CD4-positive, alpha-beta T cell treated with Interleukin-6 at 100 ng/mL for 8 hours (primary cell): ENCODE measurements around the gene RRM2.
"Not testable (repeated sequence)": the region's sequence is repeated elsewhere in the genome, so short reads cannot be mapped to it uniquely, and the experiment has no call there.

Experiments used
- DNase-seq: peaks from one replicate; pipeline ENCODE4 v3.0.0-alpha.2; 2020; ENCODE audit warnings: mixed read lengths, low spot score

Gene RRM2

DNA sequence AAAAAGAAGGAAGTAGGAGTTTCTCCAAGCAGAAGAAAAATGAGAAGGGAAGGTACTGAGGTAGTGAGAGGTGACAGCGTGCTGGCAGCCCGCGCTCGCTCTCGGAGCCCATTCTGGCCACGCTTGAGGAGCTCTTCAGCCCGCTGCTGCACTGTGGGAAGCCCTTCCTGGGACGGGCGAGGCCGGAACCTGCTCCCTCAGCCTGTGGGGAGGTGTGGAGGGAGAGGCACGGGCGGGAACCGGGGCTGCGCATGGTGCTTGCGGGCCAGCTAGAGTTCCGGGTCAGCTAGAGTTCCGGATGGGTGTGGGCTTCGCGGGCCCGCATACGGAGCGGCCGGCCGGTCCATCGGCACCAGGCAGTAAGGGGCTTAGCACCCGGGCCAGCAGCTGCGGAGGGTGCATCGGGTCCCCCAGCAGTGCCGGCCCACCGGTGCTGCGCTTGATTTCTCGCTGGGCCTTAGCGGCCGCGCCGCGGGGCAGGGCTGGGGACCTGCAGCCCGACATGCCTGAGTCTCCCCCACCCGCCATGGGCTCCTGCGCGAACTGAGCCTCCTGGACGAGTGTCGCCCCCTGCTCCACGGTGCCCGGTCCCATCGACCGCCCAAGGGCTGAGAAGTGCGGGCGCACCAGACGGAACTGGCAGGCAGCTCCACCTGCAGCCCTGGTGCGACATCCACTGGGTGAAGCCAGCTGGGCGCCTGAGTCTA is 31.2 kb upstream of the RRM2 start:
- no peak for DNase-seq

DNA sequence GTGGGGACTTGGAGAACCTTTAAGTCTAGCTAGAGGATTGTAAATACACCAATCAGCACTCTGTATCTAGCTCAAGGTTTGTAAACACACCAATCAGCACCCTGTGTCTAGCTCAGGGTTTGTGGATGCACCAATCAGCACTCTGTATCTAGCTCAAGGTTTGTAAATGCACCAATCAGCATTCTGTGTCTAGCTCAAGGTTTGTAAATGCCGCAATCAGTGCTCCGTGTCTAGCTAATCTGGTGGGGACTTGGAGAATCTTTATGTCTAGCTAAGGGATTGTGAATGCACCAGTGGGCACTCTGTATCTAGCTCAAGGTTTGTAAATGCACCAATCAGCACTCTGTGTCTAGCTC is 30.7 kb upstream of the RRM2 start:
- not testable (repeated sequence) for DNase-seq

DNA sequence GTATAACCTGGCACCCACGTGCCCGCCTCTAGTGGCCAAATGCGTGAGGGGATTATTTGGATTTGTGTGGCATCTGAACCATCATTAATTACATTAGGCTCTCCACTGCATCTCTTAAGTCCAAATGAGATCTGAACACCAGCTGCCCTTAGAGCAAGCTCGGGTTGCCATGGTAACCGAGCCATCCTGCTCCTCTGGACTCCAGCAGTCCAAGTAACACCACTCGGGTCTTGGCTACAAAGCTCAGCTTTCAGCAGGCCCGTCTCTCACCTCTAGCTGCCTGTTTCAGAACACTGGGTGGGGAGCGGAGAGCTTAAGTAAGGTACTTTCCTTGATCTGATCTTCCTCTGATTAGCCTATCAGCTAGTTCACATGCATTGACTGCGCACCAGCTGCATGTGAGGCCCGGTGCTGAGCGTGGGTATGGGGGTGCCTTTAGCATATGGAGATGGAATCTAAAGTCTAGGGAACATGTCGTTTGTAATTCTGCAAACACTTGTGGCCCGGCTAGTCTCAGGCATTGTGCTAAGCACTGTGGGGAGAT is 28.2 kb upstream of the RRM2 start:
- DNase-seq, result no peak

DNA sequence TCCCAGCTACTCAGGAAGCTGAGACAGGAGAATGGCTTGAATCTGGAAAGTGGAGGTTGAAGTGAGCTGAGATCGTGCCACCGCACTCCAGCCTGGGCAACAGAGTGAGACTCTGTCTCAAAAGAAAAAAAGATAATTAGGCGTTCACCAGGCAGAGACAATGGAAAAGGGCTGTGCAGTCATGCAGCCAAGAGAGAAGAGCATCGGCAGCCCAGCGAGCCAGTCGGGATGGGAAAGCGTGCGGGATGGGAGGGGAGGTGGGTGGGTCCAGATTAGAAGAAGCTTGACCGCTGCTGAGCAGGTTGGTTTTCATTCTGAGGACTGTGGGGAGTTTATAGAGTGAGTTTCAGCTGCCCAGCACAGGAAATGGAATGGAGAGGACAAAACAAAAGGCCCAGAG is 27.4 kb upstream of the RRM2 start:
- no peak for DNase-seq

DNA sequence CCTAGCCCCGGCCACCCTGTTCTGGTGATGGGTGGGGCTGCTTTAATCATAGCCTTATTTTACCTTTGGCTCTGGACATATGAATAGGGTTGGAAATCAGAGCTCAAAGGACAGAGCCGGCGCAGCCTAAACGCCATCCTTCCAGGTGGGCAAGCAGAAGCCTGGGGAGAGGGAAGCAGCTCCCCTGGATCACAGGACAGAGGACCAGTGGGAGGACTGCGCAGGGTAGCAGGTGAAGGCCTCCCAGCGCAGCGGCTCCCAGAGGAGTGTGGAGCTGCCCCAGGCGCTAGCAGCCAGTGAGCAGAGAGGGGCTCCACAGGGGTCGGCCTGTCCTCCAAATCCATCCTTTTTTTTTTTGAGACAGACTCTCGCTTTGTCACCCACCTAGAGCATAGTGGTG is 25.9 kb upstream of the RRM2 start:
- DNase-seq, result no peak

DNA sequence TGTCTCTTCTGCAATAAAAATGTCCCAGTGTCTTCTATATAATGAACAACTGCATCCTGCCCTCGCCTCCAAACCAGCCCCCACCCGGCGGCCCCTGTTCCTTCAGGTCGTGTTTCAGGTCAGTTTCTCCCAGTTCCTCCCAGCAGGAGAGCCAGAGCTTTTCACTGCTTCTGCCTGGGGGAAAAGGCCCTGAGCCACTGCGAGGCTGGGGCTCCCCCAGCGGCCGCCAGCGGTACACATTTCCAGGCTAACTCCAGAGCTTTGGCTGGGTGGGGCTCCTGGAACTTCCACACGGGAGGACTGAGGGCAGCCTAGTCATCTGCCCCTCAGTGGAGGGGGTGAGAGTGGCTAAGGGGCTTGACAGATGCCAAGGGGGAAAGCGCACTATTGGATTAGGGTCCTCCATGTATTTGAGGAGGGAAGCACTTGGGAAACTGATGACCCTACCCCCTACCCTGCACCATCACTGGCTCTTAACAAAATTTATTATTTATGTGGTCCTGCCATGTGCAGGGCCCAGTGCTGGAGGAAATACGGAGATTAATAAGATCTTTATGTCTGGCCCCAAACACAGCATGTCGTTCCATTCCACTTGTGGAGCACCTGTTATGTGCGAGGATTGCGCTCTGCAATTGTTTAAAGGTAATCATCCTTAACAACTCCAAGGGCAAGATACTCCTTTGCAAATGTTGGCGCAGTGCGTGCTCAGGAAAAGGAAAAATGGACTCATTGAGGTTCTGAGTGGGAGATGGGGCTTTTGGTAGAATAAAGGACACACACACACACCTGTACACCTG is 25.0 kb upstream of the RRM2 start:
- DNase-seq, result no peak

DNA sequence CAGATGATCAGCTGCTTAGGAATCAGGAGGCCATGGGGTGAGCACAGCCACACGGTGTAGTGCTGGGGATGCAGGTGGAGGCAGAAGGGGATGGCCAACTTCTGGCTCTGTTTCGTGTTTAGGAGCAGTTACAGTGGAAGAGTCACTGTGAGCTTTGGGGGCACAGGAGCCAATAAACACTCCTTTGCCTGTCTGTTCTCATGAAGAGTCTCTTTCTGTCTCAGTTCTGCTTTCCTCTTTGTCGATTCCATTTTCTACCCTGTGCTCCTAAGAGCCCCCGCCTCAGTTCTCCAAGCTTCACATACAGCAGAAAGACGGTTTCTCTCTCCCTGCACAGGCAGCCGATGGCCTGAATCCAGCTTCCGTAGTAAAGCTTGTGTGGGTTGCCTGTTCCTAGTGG is 21.0 kb upstream of the RRM2 start:
- no peak for DNase-seq

DNA sequence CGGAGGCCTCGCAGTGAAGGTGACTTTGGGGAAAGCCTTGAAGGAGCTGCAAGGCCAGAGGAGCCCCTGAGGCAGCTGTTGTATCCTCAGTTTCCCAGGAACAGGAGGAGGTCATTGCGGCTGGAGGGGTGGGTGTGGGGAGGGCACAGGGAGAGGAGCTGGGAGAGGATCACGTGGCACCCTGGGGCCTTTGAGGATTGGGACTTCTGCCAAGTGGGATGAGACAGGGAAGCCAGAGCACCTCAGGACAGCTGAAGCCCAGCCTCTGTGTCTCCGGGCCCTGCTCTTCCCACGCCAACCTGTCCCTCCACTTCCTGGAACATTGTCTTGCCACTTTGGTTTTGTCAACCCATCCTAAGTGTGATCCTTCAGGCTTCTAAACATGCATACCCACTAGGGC is 19.4 kb upstream of the RRM2 start:
- DNase-seq, result no peak

DNA sequence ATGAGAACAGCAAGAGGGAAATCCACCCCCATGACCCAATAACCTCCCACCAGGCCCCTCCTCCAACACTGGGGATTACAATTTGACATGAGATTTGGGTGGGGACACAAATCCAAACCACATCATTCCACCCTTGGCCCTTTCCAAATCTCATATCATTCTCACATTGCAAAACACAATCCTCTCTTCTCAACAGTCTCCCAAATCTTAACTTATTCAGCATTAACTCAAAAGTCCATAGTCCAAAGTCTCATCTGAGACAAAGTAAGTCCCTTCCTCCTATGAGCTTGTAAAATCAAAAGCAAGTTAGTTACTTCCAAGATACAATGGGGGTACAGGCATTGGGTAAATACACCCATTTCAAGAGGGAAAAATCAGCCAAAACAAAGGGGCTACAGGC is 17.6 kb upstream of the RRM2 start:
- DNase-seq, result not testable (repeated sequence)

DNA sequence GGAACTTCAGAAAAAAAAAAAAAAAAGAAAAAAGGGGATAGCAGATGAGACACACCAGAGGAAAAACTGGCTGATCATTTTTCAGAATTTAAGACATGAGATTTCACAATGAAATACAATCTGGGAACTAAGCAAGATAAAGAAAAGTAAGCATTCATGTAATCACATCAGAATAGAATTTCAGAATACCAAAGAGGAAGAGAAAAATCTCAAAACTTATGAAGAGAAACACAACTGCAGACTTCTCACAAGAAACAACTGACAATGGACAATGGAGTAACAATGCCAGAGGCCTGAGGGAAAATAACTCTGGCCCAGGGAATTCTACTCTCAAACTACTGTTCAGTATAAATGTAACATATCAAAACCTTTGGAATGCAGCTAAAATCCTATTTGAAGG is 13.2 kb upstream of the RRM2 start:
- DNase-seq, result no peak

DNA sequence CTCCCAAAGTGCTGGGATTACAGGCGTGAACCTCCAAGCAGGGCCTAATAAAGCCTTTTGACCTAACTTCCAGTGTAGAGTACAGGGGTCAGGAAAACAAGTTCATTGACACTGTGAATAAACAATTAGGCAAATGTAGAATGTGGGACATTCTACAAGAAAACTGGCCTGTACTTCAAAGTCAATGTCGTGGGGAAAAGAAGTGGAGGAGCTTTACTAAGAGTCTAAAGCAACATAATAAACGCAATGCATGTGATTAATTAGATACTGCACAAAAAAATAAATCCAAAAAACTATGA is 3.6 kb upstream of the RRM2 start:
- DNase-seq, result no peak

DNA sequence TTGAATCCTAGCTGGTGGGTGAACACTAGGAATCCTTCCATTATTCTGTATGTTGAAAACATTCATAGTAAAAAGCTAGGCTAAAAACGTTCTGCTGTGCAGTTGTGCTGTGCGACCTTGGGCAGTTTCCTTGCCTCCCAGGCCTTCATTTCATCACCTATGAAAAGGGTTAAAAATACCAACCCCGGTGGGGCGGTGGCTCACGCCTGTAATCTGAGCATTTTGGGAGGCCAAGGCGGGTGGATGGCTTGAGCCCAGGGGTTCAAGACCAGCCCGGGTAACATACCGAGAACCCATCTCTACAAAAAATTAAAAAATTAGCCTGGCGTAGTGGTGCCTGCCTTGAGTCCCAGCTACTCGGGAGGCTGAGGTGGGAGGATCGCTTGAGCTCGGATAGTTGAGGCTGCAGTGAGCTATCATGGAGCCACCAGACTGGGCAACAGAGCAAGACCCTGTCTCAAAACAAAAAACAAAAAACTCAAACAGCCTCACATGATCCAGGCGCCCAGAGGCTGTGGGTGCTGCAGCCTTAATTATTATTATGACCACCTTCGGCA is 2.9 kb upstream of the RRM2 start:
- DNase-seq, result no peak

DNA sequence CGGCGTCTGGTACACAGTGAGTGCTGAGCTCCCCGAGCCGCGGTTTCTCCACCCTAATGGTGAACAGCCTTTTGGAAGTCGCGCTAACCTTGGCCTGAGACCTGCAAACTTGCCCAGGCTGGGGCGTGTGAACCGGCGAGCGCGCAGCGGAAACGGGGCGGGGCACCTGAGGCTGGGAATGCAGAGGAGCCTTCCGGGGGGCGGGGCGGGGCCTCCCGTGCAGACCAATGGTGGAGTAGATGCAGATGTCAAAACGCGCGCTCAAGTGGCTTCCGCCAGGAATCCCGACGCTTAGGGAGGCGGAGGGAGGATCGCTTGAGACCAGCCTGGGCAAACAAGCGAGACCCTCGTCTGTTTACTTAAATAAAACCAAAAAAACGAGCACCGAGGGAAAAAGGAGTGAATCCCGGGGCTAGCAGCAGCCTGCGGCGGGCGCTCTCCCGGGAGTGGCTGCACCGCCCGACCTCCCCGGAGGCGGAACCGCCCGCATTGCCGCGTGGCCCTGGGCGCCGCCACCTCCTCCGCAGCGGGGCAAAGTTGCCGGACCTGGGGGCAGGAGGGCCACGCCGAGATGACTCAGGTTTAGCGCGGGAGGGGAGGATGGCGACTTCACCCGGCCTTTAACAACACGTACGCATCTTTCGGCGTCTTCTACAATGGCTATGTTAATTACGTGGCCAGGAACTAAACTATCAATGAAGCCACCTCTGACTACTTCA is 2.2 kb upstream of the RRM2 start:
- peak; percentile 89 for DNase-seq

DNA sequence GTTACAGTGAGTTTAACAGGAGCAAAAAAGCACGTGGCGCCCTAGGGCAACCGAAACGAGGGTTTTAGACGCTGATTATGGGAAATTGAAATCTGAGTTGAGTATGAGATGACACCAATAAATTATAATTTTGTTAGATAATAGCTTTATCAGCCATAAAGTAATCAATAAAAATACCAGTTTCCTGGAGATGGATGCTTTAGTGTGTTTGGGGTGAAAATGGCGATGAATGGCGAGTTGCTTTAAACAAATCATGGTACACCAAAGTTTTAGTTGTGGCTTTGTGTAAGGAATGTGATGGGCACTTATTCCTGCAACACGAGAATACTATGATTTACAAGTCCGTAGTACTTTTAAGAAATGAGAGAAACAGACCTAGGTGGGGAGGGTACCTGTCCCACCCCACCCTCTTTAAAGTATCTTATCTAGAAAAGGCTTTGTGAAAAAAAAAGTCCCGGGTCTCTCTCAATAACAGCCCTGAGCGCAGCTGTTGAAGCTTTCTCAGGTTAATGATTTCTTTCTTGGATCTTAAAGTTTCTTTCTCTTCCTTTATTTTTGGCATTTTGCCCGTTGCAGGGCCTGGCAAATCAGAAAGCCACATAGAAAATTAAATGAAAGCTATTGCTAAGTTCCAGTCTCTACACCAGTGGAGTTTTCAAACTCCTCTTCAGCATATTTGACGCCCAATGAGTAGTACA is 1.5 kb upstream of the RRM2 start:
- no peak for DNase-seq

DNA sequence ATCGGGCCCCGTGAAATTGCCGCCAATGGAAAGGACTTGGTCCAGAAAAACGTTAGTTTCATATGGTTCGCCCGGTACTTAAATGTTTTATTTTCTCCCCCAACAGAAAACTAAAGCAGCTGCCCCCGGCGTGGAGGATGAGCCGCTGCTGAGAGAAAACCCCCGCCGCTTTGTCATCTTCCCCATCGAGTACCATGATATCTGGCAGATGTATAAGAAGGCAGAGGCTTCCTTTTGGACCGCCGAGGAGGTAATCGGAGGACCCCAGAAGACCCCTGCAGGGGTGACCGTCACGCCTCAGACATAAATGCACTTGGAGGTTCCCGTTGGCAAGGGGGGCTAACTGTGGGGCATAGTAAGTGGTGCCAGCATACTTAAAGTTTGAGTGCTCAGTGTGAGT is 742 bp downstream of the RRM2 start:
- no peak for DNase-seq

DNA sequence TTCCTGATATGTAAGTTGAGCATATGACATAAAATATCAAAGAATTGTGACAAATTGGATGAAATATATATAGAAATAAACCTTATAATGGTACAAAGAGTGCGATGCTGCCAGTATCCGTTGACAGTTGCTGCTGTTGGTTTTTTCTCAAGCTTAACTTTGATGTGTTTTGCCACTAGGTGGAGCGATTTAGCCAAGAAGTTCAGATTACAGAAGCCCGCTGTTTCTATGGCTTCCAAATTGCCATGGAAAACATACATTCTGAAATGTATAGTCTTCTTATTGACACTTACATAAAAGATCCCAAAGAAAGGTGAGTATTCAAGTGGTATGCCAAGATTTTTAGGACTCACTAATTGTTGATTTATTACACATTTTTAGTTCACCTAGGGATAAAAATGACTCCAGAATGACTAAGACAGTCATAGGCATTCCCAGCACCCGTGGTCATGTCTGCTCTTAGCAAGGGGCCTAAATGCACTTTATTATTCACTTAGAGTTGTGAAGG is 2.1 kb downstream of the RRM2 start:
- DNase-seq, result peak; percentile 71

DNA sequence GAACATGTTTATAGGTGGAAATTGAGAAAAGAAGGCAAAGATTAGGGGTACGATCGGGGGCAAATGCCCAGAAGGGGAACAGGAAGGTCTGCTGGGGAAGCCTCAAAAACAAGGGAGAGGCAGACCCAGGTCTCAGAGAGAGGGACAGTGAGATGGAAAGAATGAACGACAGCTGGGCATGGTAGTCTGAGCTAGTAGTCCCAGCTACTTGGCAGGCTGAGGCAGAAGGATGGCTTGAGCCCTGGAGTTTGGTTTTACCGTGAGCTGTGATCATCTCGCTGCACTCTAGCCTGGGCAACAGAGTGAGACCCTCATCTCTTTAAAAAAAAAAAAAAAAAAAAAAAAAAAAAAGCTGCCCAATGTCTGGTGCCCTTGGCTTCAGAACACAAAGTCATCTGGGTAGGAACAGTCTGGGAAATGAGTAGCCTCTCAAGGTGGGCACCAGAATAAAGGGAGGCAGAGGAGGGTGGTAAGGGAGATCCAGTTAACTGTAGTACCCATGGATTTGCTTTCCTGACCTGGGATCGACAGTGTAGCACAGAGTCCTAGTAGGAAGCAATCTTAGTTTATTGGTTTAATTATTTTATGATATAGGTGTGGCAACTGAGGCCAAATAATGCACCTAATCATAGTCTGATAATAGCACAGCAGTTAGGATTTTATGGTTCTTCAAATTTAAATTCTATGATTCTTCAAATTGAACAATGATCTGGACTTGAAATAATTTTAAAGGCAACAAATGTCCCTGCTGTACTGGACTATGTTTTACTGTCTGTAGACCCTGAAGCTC is 3.5 kb downstream of the RRM2 start:
- no peak for DNase-seq

DNA sequence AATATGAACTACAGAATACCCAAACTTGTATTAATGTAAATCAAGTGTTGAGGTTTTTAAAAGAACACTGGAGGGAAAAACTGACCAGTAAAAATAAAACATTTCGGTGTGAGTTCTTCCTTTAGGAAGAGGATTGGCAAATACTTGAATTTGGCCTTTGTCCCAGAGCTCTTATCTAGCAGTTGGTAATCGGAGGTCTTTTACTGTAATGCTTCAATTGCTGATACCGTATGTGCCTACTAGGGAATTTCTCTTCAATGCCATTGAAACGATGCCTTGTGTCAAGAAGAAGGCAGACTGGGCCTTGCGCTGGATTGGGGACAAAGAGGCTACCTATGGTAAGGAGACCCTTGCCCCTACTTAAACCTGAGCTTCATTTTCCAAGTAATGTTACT is 4.1 kb downstream of the RRM2 start:
- DNase-seq, result no peak

DNA sequence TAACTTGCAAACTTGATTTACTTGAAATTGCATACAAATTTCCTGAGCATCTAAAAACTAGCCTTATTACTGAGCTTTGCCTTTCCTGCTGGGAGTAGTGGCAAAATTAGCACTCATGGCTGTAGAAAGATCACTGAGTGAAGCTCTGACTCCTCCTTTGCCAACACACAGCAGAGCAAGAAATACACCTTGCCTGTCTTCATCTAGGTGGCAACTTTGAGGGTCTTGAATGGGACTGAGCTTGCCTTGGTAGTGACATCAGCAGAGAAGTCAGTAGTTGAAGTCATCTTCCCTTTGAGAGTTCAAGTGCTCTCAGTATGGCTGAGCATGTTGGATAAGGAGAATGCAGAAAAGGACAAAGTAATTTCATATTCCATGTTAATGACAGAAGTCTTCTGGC is 5.9 kb downstream of the RRM2 start:
- no peak for DNase-seq

DNA sequence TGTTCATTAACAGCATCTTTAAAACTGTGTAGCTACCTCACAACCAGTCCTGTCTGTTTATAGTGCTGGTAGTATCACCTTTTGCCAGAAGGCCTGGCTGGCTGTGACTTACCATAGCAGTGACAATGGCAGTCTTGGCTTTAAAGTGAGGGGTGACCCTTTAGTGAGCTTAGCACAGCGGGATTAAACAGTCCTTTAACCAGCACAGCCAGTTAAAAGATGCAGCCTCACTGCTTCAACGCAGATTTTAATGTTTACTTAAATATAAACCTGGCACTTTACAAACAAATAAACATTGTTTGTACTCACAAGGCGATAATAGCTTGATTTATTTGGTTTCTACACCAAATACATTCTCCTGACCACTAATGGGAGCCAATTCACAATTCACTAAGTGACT is 7.0 kb downstream of the RRM2 start:
- no peak for DNase-seq

DNA sequence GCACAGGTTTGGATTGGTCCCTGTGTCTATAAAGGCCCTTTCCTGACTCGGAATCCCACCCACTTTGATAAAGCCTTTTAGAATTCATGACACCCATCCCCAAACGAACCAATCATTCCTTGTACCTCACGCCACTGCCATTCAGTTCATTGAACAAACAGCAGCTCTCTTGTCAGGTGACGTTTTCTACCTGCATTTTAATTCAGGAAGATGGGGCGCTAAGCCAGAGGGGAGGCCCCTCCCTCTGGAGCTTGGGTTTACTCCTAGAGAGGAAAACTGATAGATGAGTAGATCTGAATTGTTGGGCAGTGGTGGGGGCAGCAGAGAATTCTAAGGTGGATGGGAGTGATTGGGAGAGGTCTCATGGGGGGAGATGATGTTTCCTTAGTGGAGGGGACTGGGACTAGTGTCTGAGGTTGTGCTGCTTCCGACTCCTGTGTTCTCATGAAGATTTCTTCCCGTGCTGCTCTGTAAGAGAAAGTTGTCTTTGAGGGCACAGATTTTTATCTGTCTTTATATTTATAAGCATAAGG is 9.6 kb downstream of the RRM2 start:
- DNase-seq, result no peak
